PC-9 (cell line): ENCODE measurements around the gene TTBK1. TPM values are rescaled to one million over a fixed set of nuclear protein-coding genes. Genes with fewer than 3 reads are reported as not detected.

ENCODE experiments used
- BruUV-seq: library from RNA; stranded (reverse); fragments of 400-500 nt; replicated peaks from 2 replicates; lab custom pipeline; 2021; lab: Mats Ljungman, UMichigan
- CTCF ChIA-PET: fragments of 300-600 bp; sonication (Branson Sonifier 250); formaldehyde crosslinking; loops from one replicate; lab custom pipeline; 2022; ENCODE audit warnings: antibody characterized with exemption; lab: Charles Lee
- POLR2A ChIA-PET: fragments of 300-600 bp; sonication (Branson Sonifier 250); formaldehyde crosslinking; loops from one replicate; lab custom pipeline; 2022; ENCODE audit warnings: antibody characterized with exemption; ENCODE audit not compliant: unreplicated experiment; lab: Charles Lee
- DNase-seq, 2 experiments: peaks; one replicate each; pipeline versions ENCODE4 v3.0.0 to v3.0.0-alpha.2; 2015 to 2022; ENCODE audit warnings: mixed read lengths in 1 of 2
- H2AFZ ChIP-seq: fragments of 200-600 bp; sonication (generic); 2 replicates; pipeline ENCODE4 v1.8.1; 2017; ENCODE audit warnings: antibody characterized with exemption
- H3F3A ChIP-seq: fragments of 200-600 bp; sonication (generic); 2 replicates; pipeline ENCODE4 v1.8.1; 2017; ENCODE audit warnings: antibody characterized with exemption, mild to moderate bottlenecking, low read depth; ENCODE audit not compliant: insufficient read depth
- H3K27ac ChIP-seq: fragments of 200-600 bp; sonication (generic); 2 replicates; pipeline ENCODE4 v1.6.1; 2016; ENCODE audit warnings: mixed run types
- H3K27me3 ChIP-seq: fragments of 200-600 bp; sonication (generic); 2 replicates; pipeline ENCODE4 v1.6.1; 2016; ENCODE audit warnings: low read depth, mixed run types; ENCODE audit not compliant: insufficient read depth
- H3K36me3 ChIP-seq: fragments of 200-600 bp; sonication (generic); 2 replicates; pipeline ENCODE4 v1.6.1; 2016; ENCODE audit warnings: low read depth, mixed run types
- H3K4me1 ChIP-seq: fragments of 200-600 bp; sonication (generic); replicated peaks from 2 replicates; pipeline ENCODE4 v1.6.1; 2016; ENCODE audit warnings: mixed run types; ENCODE audit not compliant: insufficient read depth
- H3K4me2 ChIP-seq: fragments of 200-600 bp; sonication (generic); 2 replicates; pipeline ENCODE4 v1.6.1; 2017; ENCODE audit warnings: mixed run types
- H3K4me3 ChIP-seq: fragments of 200-600 bp; sonication (generic); 2 replicates; pipeline ENCODE4 v1.6.1; 2016; ENCODE audit warnings: mixed run types
- H3K79me2 ChIP-seq: fragments of 200-600 bp; sonication (generic); 2 replicates; pipeline ENCODE4 v1.6.1; 2017; ENCODE audit warnings: low read depth, mixed run types
- H3K9me2 ChIP-seq: fragments of 200-600 bp; sonication (generic); 2 replicates; pipeline ENCODE4 v1.8.1; 2017; ENCODE audit warnings: mild to moderate bottlenecking; ENCODE audit not compliant: insufficient read depth
- H3K9me3 ChIP-seq: fragments of 200-600 bp; sonication (generic); 2 replicates; pipeline ENCODE4 v1.8.1; 2016; ENCODE audit warnings: low read depth; ENCODE audit not compliant: insufficient read depth
- H4K20me1 ChIP-seq: fragments of 200-600 bp; sonication (generic); 2 replicates; pipeline ENCODE4 v1.8.1; 2017; ENCODE audit not compliant: insufficient read depth
- EZH2 ChIP-seq: fragments of 200-600 bp; sonication (generic); IDR thresholded peaks from 2 replicates; pipeline ENCODE4 v1.8.0; 2017; ENCODE audit warnings: antibody characterized with exemption, low read depth
- intact Hi-C: fragments of 100-400 bp; cut with micrococcal nuclease; formaldehyde crosslinking; loops from one replicate; pipeline ENCODE4 v1.10.0; 2022; ENCODE audit not compliant: unreplicated experiment
- total RNA-seq: library from RNA; stranded (reverse); gene quantifications from 2 replicates; pipeline ENCODE4 v1.2.3, GENCODE V29; 2021
- TF ChIP-seq, protein P1 (sequence below): fragments of 200-600 bp; sonication (generic); conservative IDR thresholded peaks from 2 replicates; pipeline ENCODE4 v1.6.1; 2017; ENCODE audit warnings: mixed run types, antibody characterized with exemption, mild to moderate bottlenecking, moderate library complexity

The TTBK1 gene
- total RNA-seq, 1 experiment from 2014 or later: 0.07 TPM

DNA sequence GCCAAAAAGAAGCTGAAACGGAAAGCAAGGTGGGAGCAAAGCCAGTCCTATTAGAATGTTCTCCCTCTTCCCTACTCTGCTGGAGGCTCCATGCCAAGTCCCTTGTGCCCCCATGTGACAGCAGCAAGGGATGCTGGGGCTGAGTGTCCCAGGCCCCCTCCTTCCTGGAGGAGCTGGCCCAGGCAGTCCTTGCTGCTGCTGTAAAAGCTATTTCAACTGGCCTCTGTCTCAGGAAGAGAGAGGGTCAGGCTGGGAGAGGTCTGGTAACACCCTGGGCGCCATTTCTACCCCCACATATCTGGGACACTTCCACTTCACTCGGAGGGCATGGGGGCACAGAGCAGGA is 25.0 kb downstream of the TTBK1 start:
- no peaks in the 10 kb centered on the region for H3K9me3 ChIP-seq
- H3K27me3 ChIP-seq: no peaks in the 10 kb centered on the region
- no peaks in the 10 kb centered on the region for H3K4me1 ChIP-seq
- ChIA-PET CTCF (no interaction called here), POLR2A (no interaction called here)
- DNase-seq: no peak
- no peaks in the 10 kb centered on the region for H3K9me2 ChIP-seq
- H3K27ac ChIP-seq: no peak overlapping the region
- intact Hi-C loops: no loop called here
- H4K20me1 ChIP-seq: no peaks in the 10 kb centered on the region
- H3K4me2 ChIP-seq: no peak overlapping the region
- H3K79me2 ChIP-seq: no peaks in the 10 kb centered on the region
- H3K4me3 ChIP-seq: no peak overlapping the region
- no TSS peak for BruUV-seq
- no peak for TF ChIP-seq EZH2
- TF ChIP-seq, protein P1, sequence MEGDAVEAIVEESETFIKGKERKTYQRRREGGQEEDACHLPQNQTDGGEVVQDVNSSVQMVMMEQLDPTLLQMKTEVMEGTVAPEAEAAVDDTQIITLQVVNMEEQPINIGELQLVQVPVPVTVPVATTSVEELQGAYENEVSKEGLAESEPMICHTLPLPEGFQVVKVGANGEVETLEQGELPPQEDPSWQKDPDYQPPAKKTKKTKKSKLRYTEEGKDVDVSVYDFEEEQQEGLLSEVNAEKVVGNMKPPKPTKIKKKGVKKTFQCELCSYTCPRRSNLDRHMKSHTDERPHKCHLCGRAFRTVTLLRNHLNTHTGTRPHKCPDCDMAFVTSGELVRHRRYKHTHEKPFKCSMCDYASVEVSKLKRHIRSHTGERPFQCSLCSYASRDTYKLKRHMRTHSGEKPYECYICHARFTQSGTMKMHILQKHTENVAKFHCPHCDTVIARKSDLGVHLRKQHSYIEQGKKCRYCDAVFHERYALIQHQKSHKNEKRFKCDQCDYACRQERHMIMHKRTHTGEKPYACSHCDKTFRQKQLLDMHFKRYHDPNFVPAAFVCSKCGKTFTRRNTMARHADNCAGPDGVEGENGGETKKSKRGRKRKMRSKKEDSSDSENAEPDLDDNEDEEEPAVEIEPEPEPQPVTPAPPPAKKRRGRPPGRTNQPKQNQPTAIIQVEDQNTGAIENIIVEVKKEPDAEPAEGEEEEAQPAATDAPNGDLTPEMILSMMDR: no peak
- H3K36me3 ChIP-seq: no peaks in the 10 kb centered on the region
- H3F3A ChIP-seq: no peaks in the 10 kb centered on the region
- H2AFZ ChIP-seq: no peak overlapping the region

DNA sequence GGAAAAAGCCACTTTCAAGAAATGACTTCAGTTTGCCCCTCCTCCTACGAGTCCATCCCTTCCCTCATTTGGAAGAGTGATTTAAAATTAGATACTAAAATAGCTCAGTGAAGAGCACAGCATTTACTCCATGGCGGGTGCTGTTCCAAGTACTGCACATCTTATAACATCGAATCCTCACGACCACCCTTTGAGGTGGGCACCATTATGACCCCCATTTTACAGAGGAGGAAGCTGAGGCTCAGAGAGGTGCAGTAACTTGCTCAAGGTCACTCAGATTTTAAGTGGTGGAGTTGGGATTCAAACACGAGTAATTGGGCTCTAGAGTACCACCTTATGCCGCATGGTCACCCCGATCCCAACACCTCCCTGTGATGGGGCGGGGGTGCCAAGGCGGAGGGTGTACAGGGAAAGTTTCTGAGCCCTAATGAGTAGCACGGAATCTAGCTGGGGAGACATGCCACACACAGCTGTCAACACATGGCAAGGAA is 25.5 kb downstream of the TTBK1 start:
- BruUV-seq: no TSS peak
- Histone ChIP-seq H4K20me1 (no peaks in the 10 kb centered on the region), H3K4me2 (no peak overlapping the region), H3K27me3 (no peaks in the 10 kb centered on the region), H3K4me3 (no peak overlapping the region), H3K4me1 (no peaks in the 10 kb centered on the region), H3F3A (no peaks in the 10 kb centered on the region), H2AFZ (no peak overlapping the region), H3K9me3 (no peaks in the 10 kb centered on the region), H3K36me3 (no peaks in the 10 kb centered on the region), H3K79me2 (no peaks in the 10 kb centered on the region), H3K27ac (no peak overlapping the region), H3K9me2 (no peaks in the 10 kb centered on the region)
- TF ChIP-seq EZH2: no peak
- TF ChIP-seq, protein P1: no peak
- CTCF ChIA-PET: no interaction called here
- intact Hi-C loops: no loop called here
- DNase-seq: no peak
- POLR2A ChIA-PET: no interaction called here

DNA sequence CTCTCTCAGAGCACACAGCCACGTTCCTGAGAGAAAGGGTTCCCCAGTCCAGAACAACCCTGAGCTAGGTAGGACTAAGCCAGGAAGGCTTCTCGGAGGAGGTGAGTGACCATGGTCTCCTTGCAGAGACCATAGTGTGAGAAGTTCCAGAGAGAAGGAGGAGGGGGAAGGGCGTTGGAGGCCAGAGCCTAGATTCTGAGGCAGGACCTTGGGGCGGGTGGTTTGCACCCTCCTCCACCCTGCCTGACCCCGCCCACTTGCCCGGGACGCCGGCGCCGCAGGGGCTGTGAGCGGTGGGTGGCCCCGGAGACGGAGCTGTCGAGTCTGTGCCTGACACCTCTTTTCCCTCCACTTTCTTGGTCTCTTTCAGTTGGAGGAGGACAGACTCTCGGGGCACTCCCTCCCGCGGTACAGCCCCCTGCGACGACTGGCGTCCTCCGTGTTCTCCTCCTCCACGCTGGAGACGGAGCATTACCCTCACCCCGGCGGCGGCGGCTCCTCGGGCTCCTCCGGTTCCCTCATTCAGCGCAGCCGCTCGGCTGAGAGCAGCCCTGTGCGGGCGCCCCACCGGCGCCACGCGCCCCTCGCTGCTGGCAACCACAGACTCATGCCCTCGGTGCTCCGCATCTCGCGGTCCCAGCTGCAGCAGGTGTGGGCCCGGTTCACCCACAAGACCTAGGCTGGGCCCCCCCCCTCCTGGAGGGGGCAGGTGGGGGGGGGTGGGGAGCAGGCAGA is 26.2 kb downstream of the TTBK1 start:
- BruUV-seq: no TSS peak
- TF ChIP-seq, protein P1: no peak
- no peak for TF ChIP-seq EZH2
- intact Hi-C loops: no loop called here
- Histone ChIP-seq H3K79me2 (no peaks in the 10 kb centered on the region), H3K9me2 (no peaks in the 10 kb centered on the region), H3K27ac (no peak overlapping the region), H3K9me3 (no peaks in the 10 kb centered on the region), H4K20me1 (no peaks in the 10 kb centered on the region), H3K4me1 (no peaks in the 10 kb centered on the region), H3K27me3 (no peaks in the 10 kb centered on the region), H3K4me3 (no peak overlapping the region), H3K36me3 (no peaks in the 10 kb centered on the region), H3K4me2 (no peak overlapping the region), H3F3A (no peaks in the 10 kb centered on the region), H2AFZ (no peak overlapping the region)
- POLR2A ChIA-PET: no interaction called here
- CTCF ChIA-PET: no interaction called here
- DNase-seq: no peak
